Natural killer cell (primary cell): Measurements from ENCODE around the gene FOXA2. TPM values are rescaled to one million over a fixed set of nuclear protein-coding genes. Genes with fewer than 3 reads are reported as not detected.

ENCODE experiments used
- ATAC-seq, 3 donors: fragments of 150-1000 bp in 2 of 3; fragments of 200-7000 bp in 1 of 3; cut with Tn5 transposase; 1 replicate in 1 of 3; 2 replicates in 2 of 3; pipeline ENCODE4 v1.10.0; 2021; ENCODE audit warnings: mild to moderate bottlenecking in 2 of 3, moderate library complexity in 2 of 3
- DNase-seq, 2 donors: peaks; one replicate each; pipeline versions ENCODE4 v3.0.0 to v3.0.0-alpha.2; 2013 to 2021; ENCODE audit warnings: mixed read lengths in 1 of 2
- H3K27ac ChIP-seq: one replicate; pipeline ENCODE4 v1.5.1; 2013; ENCODE audit warnings: mild to moderate bottlenecking, low read length
- H3K27me3 ChIP-seq: one replicate; pipeline ENCODE4 v1.6.1; 2013; ENCODE audit warnings: low read length; ENCODE audit not compliant: control insufficient read depth, insufficient read depth
- H3K36me3 ChIP-seq: one replicate; pipeline ENCODE4 v1.6.1; 2013; ENCODE audit warnings: low read length; ENCODE audit not compliant: control insufficient read depth, insufficient read depth
- H3K4me1 ChIP-seq: one replicate; pipeline ENCODE4 v1.6.1; 2013; ENCODE audit warnings: low read length; ENCODE audit not compliant: control insufficient read depth, insufficient read depth
- H3K4me3 ChIP-seq: one replicate; pipeline ENCODE4 v1.5.1; 2013; ENCODE audit warnings: low read length
- H3K9me3 ChIP-seq: one replicate; pipeline ENCODE4 v1.6.1; 2013; ENCODE audit warnings: low read length; ENCODE audit not compliant: control insufficient read depth, insufficient read depth
- H3K27ac Mint-ChIP-seq, 2 donors: one replicate each; pipeline ENCODE4 v1.8.0; 2022; ENCODE audit warnings: mild to moderate bottlenecking in 2 of 2, mixed read lengths in 2 of 2, moderate library complexity in 1 of 2
- H3K27me3 Mint-ChIP-seq, 2 donors: one replicate each; pipeline ENCODE4 v1.8.0; 2022; ENCODE audit warnings: low read depth in 2 of 2, mixed read lengths in 2 of 2
- H3K36me3 Mint-ChIP-seq: one replicate; pipeline ENCODE4 v1.8.0; 2022; ENCODE audit warnings: mixed read lengths
- H3K4me1 Mint-ChIP-seq, 2 donors: one replicate each; pipeline ENCODE4 v1.8.0; 2022; ENCODE audit warnings: mixed read lengths in 2 of 2
- H3K4me3 Mint-ChIP-seq: one replicate; pipeline ENCODE4 v1.8.0; 2022; ENCODE audit warnings: mild to moderate bottlenecking, moderate library complexity, mixed read lengths
- H3K9me3 Mint-ChIP-seq, 2 donors: one replicate each; pipeline ENCODE4 v1.8.0; 2022; ENCODE audit warnings: mixed read lengths in 2 of 2
- CTCF ChIP-seq: fragments of 200-600 bp; IDR thresholded peaks from one replicate; pipeline ENCODE4 v1.8.0; 2022; ENCODE audit warnings: antibody characterized with exemption
- whole genome bisulfite sequencing: methylation state at CpG from one replicate; pipeline ENCODE4 v1.1.7; 2013; ENCODE audit warnings: missing lambda C conversion rate; ENCODE audit not compliant: insufficient coverage; 5-methylcytosine and 5-hydroxymethylcytosine counted together
- intact Hi-C: fragments of 100-400 bp; cut with micrococcal nuclease; formaldehyde crosslinking; loops from one replicate; pipeline ENCODE4 v1.14.2; 2022
- total RNA-seq, 4 donors: library from RNA; stranded (reverse); fragments of 120-200 nt in 1 of 4; gene quantifications; one replicate each; pipeline versions ENCODE4 v1.2.3 to v1.2.4, GENCODE V29; 2013 to 2022

FOXA2 gene
- total RNA-seq, 3 donors from 2014 or later (not counting 1 experiment from before 2014, with no cell fraction given) = not detected

DNA sequence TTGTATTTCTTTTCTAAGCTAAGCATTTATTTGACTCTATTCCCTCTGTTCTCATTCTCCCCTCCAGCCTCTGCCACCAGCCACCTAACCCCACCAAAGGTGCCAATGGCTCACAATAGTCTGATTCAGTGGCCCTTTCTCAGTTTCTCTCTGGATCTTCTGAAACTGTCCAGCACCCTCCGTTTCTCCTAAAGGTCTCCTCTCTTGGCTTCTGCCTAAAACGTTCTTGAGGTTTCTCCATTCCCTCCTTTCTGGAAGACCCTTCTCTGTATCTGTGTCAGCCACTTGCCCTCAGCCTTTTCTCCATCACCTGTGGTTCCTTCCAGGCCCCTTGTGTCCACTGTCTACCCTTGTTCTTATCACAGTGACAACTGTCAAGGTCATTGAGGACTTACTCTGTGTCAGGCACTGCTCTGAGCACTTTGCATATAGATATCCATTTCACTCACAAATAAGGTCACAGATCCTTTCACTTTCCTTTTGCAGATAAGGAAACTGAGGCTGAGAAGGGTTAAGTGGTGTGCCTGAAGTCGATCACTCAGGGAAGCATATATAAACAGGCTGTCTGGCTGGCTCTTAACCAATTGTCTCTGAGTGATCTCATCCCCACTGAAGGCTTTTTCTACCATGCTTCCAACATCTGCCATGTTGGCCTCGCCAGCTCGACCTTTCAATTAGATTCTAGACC lies 48.1 kb downstream of the FOXA2 start:
- Histone ChIP-seq H3K27me3 (no peaks in the 10 kb centered on the region), H3K27ac (no peak overlapping the region), H3K36me3 (no peaks in the 10 kb centered on the region), H3K4me1 (no peaks in the 10 kb centered on the region), H3K9me3 (no peaks in the 10 kb centered on the region), H3K4me3 (no peak overlapping the region)
- H3K4me3 Mint-ChIP-seq = no peak overlapping the region
- no peak overlapping the region for H3K27ac Mint-ChIP-seq
- DNase-seq (no peak), ATAC-seq (no peak)
- peaks cover 0 to 4% of the 10 kb centered on the region in 2 donors for H3K27me3 Mint-ChIP-seq
- no peaks in the 10 kb centered on the region for H3K36me3 Mint-ChIP-seq
- peaks cover 6% of the 10 kb centered on the region in 2 donors for H3K9me3 Mint-ChIP-seq
- TF ChIP-seq CTCF = no peak
- intact Hi-C loops = no loop called here
- WGBS = 74% methylated on average over 5 of the region's 5 CpGs
- no peaks in the 10 kb centered on the region for H3K4me1 Mint-ChIP-seq

DNA sequence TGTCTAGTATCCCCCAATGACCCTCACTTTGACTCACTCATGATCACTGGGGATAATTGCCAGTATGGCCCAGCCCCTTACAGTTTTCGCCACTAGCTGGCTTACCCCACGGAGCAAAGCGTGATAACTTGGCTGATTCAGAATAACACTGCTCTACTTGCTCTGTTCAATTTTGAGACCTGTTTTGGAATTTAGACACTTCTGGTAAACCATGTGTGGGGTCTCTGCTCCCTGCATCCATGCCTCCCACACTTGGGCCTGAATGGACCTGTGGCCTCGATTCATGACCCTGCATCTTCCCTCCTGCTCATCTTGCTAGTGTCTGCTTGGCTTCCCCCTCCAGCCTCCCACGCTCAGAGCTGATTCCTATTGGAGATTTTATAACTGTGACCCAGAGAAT lies 48.9 kb downstream of the FOXA2 start:
- H3K4me1 ChIP-seq = no peaks in the 10 kb centered on the region
- H3K9me3 ChIP-seq = no peaks in the 10 kb centered on the region
- intact Hi-C loops = no loop called here
- H3K27ac Mint-ChIP-seq = no peak overlapping the region
- no peak overlapping the region for H3K27ac ChIP-seq
- no peak overlapping the region for H3K4me3 ChIP-seq
- ATAC-seq (no peak), DNase-seq (no peak)
- 90% methylated on average over 5 of the region's 5 CpGs for WGBS
- TF ChIP-seq CTCF = no peak
- no peaks in the 10 kb centered on the region for H3K4me1 Mint-ChIP-seq
- peaks cover 0 to 4% of the 10 kb centered on the region in 2 donors for H3K27me3 Mint-ChIP-seq
- no peaks in the 10 kb centered on the region for H3K36me3 ChIP-seq
- no peak overlapping the region for H3K4me3 Mint-ChIP-seq
- no peaks in the 10 kb centered on the region for H3K36me3 Mint-ChIP-seq
- peaks cover 6% of the 10 kb centered on the region in 2 donors for H3K9me3 Mint-ChIP-seq
- no peaks in the 10 kb centered on the region for H3K27me3 ChIP-seq

GRCh38 chr20:22533823-22534751 lies 50.3 kb downstream of the FOXA2 start:
- H3K27me3 Mint-ChIP-seq = peaks cover 0 to 4% of the 10 kb centered on the region in 2 donors
- 91% methylated on average over 10 of the region's 10 CpGs for WGBS

More at GRCh38 chr20:22533823-22534751, 50.3 kb downstream of the FOXA2 start:
- Mint-ChIP-seq H3K9me3 (peaks cover 6% of the 10 kb centered on the region in 2 donors), H3K4me3 (no peak overlapping the region), H3K36me3 (no peaks in the 10 kb centered on the region), H3K27ac (no peak overlapping the region), H3K4me1 (no peaks in the 10 kb centered on the region)
- TF ChIP-seq CTCF = no peak
- intact Hi-C loops = no loop called here
- Histone ChIP-seq H3K27me3 (no peaks in the 10 kb centered on the region), H3K36me3 (no peaks in the 10 kb centered on the region), H3K4me3 (no peak overlapping the region), H3K4me1 (no peaks in the 10 kb centered on the region), H3K27ac (no peak overlapping the region), H3K9me3 (no peaks in the 10 kb centered on the region)
- ATAC-seq (no peak), DNase-seq (no peak)
